HG03045 (cell line): ENCODE measurements around the gene RAI1.

Experiments used
- ATAC-seq: cut with Tn5 transposase; IDR thresholded peaks from one replicate; pipeline ENCODE4 v1.9.1; 2021; ENCODE audit warnings: mild to moderate bottlenecking, moderate library complexity; ENCODE audit not compliant: unreplicated experiment

RAI1 gene

DNA sequence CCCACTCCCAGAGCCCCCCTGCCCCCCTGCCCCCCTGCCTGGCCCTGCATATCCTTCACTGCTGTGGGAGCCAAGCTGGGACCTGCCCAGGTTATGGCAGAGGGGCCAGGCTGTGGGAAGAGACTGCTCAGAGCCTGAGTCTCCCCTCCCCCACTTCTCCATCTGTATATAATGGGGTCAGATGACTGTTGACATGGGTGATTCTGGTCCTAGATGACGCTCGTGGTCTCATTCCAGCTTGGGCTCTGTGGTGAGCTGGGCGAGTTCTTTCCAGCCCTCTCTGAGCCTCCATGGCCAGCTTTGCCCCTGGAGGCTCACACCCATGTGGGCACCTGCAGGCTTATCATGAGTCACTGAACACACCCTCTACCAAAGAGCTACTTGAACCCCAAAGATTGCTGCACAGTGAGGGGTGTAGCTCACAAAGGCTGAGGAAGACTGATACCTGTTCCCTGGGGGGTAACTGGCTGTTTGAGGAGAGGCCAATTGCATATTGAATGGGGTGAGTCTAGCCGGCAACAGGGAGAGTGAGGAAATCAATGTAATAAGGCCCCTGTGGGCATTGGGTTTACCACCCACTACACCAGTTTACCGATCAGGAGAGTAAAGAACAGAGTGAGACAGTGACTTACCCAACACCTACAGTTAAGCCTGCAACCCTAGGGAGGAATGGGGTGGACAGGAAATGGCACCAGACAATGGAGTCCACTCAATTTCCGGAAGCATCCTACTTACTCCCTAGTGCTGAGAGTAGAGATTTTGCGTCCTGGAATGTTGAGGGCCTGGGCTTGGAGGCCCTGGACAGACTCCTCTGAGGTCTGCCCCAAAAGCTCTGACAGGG is 159.7 kb downstream of the RAI1 start:
- ATAC-seq = no peak

DNA sequence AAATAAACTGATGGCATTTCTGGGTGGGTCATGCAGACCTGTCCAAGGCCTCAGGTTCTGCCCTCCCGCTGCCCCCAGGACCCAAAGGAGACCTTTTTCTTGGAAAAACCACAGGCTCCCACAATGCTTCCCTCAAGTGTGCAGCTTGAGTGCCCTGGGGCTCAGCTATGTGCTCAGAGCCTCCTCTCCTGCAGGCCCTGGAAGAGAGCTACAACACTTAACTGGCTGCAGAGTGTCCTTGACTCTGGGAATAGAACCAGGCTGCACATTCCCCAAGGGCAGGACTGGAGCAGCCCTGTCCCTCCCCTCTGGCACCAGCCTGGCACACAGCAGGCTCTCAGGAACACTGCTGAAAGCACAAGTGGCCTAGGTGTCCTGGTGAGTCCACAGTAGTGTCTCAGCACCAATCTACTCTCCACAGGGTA is 160.4 kb downstream of the RAI1 start:
- ATAC-seq = no peak

DNA sequence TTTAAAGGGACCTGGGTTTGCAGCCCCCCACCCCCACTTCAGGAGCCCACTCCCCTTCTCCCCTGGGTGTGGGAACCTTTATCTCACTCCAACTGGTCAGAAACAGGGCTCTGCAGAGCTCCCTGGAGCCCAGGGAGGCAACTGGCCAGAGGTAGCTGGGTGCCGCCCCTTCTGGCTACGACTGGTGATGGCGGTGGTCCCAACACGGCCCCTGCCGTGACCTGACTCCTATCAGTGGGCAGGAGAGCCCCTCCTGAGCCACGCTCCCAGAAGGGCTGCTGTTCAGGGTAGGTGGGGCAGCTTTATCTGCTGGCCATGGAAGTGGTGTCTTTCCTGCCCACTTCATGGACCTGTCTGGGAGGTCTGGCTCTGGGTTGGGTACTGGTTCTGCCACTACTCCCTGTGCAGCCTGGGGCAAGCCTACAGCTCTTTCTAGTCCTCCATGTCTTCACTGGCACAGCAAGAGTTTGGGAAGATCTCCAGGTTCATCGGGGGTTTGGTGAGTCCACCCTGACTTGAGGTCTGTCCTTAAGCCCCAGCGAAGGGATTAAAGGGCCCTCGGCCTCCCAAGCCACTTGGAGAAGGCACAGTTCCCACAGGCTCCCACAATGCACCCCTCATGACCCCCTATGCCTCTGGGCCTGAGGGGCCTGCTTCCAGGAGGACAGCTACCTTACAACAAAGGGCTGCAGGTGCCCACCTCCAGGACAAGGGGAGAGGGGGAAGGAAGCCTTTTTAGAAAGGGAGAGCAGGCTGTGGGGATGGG is 161.0 kb downstream of the RAI1 start:
- no peak for ATAC-seq

DNA sequence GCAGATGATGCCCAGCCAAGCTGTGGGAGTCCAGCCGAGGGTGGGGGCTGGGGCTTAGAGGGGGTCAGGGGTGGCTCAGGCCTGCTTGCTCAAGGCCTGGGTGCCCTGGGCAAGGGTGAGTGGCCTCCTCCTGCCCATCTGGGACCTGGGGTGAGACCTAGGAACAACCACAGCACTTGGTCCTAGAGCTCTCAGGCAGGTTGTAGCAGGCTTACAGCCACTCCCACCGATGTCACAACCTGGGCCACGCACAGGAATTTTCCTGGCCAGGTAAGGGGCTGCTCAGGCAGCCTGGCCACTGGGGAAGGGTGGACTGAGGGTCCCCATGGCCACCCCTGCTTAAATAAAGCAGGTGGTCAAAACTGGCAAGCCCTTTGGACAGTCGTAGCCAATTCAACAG is 161.8 kb downstream of the RAI1 start:
- ATAC-seq = no peak

DNA sequence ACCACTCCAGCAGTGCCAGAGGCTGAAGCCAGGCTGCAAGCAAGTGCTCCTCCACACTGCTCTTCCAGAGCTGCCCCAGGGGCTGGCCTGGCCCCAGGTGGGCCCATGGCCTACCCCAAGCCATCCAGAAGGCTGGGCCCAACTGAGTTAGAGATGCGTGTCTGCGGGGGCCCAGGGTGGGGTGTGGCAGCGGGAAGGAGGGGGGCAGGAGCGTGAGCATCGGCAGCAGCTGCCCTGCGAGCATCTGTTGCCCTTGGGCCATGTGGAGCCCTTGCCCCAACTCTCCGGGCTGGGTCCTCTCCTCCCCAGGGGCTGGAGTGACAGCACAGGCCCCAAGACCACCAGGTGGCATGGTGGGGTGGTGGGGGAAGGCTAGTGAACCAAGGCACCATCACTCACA is 162.8 kb downstream of the RAI1 start:
- no peak for ATAC-seq

DNA sequence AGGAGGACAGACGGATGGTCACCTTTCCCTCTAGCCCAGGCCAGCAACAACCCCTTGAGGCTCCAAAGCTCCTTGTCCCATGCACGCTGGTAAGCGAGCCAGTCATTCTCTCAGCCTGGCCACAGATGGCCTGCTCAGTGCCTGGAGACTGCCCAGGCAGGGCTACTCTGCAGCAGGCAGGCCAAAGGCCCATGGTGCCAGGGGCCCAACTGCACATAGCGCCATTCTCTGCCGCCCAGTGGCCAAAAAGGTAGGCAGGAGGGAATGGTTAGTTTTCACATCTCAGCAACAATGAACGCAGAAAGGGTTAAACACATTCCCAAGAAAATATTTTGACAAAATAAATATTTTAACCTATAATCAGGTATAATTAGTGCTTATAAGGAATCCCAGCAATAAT is 163.2 kb downstream of the RAI1 start:
- ATAC-seq = no peak

DNA sequence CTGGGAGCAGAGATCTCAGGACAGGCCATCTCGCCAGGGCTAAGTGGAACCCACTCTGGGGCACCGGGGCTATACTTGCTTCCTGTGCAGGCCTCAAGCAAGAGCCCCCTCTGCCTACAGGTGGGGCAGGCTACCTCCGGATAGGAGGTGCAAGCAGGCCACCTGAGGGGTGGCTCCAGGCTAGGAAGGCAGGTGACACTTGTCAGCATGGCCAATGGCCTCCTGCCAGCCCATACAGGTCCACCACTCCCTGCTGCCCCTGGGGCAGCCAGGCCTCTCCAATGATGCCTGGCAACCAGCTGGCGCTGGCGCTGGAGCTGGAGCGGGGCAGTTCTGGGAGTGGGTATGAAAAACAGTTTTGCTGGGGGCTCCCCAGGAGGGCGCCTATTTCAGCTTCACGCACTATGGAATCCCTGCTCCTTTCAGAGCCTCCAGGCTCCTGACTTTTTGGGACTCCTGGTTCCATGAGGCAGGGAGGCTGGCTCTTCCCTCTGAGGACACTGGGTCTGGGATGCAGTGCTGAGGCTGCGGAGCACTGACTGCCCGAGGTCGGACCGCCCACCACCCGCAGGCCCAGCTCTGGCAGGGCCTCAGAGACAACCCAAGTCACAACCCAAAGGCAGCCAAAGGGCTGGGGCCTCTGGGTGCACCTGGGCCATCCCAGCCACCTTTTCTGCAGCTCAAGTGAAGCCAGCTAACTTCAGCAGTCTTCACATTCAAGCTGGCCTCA is 164.0 kb downstream of the RAI1 start:
- ATAC-seq = no peak

DNA sequence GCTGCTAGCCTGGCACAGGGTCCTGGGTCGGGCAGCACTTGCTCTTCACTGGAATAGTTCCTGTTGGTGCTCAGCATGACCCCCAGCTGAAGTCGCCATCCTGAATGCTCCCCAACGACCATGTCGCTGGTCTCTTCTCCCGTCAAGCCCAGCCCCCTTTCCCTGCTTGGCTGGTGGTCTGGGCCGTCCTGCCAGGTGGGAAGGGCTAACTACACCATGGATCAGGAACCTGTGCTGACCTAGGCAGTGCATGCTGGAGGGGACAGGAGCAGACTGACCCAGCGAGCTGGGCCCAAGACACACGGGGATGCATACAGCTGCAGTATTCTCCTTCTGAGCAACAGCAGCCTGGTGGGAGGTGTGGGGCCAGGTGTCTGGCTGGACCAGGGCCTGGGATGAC is 164.7 kb downstream of the RAI1 start:
- no peak for ATAC-seq

DNA sequence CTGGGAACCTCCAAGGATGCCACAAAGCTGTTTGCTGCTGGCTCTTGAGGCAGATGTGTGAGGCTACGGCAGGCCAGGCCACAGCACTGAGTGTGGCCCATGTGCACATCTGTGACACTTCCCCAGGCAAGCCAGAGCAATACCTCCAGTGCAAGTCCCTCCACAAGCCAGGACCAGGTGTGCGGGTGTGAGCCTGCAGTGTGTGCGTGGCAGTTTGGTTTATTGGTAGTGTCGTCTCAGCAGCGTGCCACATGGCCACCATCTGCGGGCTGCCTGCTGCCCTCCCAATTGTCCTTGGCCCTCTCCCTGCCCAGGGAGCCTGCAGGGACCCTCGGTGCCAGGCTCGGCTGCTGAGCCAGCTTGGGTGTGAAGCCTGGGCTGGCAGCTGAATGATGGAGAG is 165.4 kb downstream of the RAI1 start:
- ATAC-seq = no peak

DNA sequence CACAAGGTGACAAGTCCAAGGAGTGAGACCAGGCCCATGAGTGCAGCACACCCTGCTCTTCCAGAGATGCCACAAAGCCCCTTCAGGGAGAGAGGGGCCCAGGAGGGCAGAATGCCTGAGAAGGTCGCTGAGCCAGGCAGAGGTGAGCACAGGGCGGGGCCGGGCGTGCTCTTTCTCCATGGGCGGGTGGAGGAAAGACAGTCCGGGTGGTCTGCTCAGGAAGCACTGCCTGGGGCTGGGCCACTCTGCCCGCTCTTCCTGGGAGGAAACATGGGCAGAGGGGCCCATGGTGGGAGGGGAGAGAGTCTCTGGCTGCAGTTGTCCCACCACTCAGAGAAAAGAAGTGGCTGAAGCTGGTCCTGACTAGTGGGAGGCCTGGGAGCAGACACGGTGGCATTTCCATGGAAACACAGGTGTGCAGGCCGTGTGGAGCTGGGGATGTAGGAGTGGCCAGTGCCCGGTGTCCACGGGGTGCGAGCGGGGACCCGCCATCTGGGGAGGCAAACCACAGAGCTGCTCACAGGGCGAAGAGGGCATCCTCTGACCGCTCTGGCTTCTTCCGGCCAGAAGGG is 165.9 kb downstream of the RAI1 start:
- ATAC-seq = no peak

DNA sequence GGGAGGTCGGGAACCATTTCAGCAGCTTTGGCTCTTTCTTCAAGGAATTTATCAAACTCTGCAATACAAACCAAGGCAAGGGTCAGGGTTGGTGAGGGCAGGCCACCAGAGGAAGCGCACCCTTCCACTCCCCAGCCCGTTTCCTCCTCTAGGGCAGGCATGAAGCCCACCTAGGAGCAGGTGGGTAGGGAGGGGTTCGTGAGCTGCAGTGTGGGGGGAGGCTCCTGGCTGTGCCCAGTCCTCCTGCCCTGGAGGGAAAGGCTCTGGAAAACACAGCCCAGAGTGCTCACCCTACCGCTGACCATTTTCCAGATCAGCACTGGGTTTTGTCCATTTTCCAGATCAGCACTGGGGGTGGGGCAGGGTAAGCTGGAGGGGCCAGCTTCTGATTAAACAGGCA is 166.5 kb downstream of the RAI1 start:
- ATAC-seq = no peak

DNA sequence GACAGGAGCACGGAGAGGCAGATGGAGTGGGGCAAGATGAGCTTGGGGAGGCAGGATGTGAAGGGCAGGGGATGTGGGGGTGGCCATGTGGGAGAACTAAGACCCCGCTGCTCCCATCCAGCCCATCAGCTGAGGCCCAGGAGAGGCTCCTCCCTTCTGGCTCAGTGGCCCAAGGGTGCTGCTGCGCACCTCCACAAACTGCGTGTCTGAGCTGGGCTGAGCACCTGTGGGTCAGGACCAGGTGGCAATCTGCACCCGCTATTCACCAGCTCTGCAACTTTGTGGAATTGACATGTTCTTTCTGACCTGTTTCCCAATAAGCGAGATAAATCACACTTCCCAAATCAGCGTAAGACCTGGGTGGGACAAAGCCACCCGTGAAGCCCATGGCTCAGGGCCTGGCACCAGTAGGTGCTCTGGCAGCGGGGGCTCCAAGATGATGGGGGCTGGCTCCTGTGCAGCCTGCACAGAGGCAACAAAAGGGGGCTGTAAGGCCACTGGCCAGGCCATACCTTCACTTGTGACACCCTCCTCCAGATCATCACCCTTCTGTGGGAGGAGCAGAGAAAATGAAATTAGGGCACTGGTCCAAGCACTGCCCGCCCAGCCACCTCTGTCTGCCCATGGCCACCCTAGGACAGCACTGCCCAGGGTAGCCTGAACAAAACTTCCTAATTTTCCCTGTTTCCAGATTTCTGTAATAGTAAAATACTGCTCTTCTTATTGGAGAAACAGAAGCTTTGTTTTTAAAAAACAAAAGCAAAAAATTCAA is 167.2 kb downstream of the RAI1 start:
- no peak for ATAC-seq

DNA sequence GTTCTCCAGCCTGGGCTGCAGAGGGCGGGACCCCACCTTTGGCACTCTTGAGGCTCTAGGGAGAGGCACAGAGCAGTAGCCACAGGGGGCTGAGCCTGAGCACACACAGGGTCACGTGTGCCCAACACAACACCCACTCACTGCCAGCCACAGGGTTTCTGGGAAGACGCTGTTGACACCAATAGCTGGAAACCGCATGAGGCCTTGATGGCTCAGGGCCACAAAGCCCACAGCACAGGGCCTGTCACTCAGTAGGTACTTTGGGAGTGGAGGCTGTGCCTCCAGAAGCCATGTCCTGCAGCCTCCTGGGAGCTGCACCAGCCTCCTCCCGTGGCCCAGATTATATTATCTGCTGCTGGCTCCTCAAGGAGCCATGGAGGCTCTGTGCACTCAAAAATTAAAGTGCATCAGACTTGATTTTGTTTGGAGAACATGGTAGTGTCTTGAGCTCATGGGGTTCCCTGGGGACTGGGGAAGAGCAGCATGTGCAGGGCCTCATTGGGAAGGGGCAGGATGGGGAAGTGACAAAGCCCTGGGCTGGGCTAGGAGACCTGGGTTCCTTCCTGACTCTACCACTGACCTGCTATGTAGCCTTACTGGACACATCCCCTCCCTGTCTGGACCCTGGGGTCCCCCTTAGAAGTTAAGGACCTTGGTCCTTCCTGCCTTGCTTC is 168.0 kb downstream of the RAI1 start:
- no peak for ATAC-seq

DNA sequence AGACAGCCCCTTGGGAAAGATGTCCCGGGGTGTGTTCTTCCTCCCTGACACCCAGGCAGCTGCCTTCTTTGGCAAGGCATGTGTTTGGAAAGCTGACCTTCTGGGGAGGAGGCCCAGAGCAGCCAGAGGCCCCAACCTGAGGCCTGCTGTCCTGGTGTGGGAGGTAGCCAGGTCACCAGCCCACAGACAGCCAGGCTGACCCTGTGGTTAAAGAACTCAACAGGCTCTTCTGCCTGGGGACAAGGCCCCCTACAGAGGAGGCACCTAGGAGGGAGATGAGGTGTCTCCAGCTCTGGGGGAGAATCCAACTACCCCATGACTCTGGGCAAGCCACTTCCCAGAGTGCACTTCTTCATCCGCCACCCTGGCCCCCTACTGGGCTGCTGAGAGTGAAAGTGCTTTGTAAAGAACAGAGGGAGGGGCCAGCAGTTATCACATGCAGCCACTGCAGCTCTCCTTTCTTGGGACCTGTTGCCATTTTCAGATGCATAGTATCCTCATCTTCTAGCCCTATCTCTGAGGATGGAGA is 168.7 kb downstream of the RAI1 start:
- ATAC-seq = no peak

DNA sequence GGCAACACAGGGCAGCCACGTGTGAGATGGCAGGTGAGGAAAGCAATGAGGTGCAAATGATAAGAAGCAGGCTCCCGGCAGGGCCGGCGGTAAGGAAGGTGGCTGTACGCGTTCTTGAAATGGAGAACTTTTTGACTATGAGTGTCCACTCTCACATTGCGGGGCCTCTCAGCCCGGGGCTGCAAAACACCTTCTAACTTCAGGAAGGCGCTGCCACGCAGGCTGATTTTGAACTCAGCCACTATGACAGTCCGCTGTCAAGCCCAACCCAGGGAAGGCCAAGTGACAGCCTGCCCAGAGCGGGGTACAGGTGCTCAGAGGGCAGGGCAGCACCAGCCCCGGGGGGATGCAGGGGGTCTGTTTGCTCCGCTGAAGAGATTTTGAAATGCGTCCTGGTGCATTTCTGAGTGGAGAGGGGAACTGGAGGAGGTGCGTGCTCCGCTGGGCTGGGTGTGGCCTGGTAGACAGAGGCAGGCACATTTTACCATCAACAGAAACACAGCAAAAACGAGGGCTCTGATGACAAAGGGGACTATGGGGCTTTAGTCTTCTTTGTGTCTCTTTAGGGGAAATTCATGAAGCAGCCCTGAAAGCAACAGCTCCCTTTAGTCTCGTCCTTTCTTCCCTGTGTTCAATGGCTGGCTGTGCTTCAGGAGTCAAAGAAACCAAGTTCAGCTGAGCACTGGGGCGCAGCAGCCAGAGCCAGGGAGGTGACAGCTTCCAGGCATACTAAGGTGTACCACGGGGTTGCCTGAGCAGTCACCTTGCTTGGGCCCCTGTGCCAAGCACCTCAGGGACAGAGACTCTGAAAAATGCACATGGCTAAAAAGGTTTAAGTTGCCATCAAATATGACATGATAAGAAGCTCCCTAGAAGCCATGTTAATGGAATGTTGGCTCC is 170.1 kb downstream of the RAI1 start:
- ATAC-seq = no peak

DNA sequence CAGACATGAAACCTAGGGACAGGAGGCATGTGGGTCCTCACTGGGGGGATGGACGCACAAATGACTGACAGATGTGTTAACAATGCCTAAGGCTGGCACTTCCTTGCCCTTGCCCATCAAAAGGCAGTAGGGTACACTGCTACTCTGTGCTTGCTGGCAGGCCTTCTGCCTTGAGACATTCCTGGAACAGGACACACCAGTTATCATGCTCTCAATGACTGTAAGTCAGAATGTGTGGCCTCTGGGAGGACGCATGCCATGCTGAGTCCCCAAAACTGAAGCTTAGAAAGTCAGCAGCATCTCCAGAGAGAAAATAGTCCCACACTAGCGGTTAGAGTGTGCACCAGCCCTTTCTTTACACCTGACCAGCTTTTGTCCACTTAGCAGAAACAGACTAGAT is 171.7 kb downstream of the RAI1 start:
- no peak for ATAC-seq

DNA sequence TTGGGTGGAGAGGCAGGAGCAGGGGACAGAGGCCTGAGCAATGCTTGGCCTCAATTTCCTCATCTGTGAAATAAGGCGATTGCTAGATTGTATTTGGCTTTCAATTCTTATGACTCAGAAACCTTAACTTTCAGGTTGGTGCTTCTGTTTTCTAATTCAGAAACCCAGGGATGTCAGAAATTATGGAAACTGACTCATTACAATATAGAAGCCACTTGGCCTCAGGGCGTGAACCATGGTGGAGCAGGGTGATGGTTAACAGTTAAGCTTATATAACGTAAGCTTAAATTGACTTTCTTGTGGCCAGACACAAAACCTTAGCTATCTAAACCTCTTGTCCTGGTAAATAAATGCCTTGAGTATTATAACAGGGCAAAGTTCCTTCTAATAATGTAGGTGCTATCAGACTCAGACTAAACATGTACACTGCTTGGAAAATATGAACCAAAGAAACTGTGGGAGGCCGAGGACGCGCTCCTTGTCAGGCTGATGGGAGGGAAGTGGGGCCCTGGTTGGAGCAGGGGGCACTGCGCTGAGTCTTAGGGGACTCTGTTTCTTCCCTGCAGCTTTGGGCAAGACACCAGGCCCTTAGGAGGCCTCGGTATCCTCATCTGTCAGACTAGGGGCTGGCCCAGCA is 172.7 kb downstream of the RAI1 start:
- ATAC-seq = no peak

DNA sequence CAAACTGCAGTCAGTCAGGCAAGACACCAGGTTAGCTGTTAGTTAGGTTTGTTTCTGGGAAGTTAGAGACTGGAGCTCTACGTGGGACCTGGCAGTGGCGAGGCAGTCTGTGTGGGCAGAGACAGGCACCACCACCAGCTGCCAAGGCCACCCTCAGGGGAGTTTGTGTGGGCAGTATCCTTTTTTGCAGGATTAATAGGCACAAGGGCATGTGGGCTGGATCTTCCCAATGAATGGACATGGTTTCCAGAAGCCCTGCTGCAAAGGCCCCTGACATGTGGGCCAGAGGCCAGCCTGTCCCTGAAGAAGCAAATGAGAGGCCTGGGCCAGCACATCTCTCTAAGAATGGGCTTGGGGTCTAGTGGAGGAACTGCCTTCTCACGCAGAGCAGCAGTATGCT is 174.7 kb downstream of the RAI1 start:
- ATAC-seq = no peak
